OCI-LY1 (cell line): ENCODE measurements around the gene EHBP1L1.

Source experiments
- H2AFZ ChIP-seq: fragments of 200-600 bp; sonication (generic), shearing (Covaris generic); 2 replicates; pipeline ENCODE4 v1.6.0; 2014; ENCODE audit warnings: antibody characterized with exemption, mild to moderate bottlenecking, low read length
- H3F3A ChIP-seq: fragments of 200-600 bp; sonication (generic), shearing (Covaris generic); 2 replicates; pipeline ENCODE4 v1.6.0; 2014; ENCODE audit warnings: mild to moderate bottlenecking, antibody characterized with exemption, low read length, moderate library complexity; ENCODE audit not compliant: insufficient read depth
- H3K27ac ChIP-seq: fragments of 200-600 bp; sonication (generic); 2 replicates; pipeline ENCODE4 v1.5.1; 2014; ENCODE audit warnings: low read length, mixed run types, mild to moderate bottlenecking, low read depth; ENCODE audit not compliant: poor library complexity, severe bottlenecking
- H3K27me3 ChIP-seq: fragments of 200-600 bp; sonication (generic); 2 replicates; pipeline ENCODE4 v1.6.0; 2014; ENCODE audit warnings: antibody characterized with exemption, mild to moderate bottlenecking, low read length, moderate library complexity; ENCODE audit not compliant: insufficient read depth
- H3K36me3 ChIP-seq: fragments of 200-600 bp; sonication (generic); 2 replicates; pipeline ENCODE4 v1.6.1; 2014; ENCODE audit warnings: mild to moderate bottlenecking, antibody characterized with exemption, low read length, moderate library complexity, mixed read lengths; ENCODE audit not compliant: insufficient read depth
- H3K4me1 ChIP-seq: fragments of 200-600 bp; sonication (generic); 2 replicates; pipeline ENCODE4 v1.5.1; 2014; ENCODE audit warnings: mild to moderate bottlenecking, low read length, moderate library complexity; ENCODE audit not compliant: insufficient read depth, severe bottlenecking
- H3K4me2 ChIP-seq: fragments of 200-600 bp; sonication (generic), shearing (Covaris generic); 2 replicates; pipeline ENCODE4 v1.6.1; 2014; ENCODE audit warnings: low read length
- H3K4me3 ChIP-seq: fragments of 200-600 bp; sonication (generic); 2 replicates; pipeline ENCODE4 v1.5.1; 2014; ENCODE audit warnings: low read length, low read depth, mild to moderate bottlenecking, mixed read lengths; ENCODE audit not compliant: poor library complexity, severe bottlenecking
- H3K79me2 ChIP-seq: fragments of 200-600 bp; shearing (Covaris generic); 2 replicates; pipeline ENCODE4 v1.6.1; 2016; ENCODE audit warnings: mixed run types, low read length, mixed read lengths; ENCODE audit not compliant: insufficient read depth
- H3K9ac ChIP-seq: fragments of 200-600 bp; sonication (generic), shearing (Covaris generic); 2 replicates; pipeline ENCODE4 v1.6.1; 2014; ENCODE audit warnings: mild to moderate bottlenecking, low read length, mixed read lengths
- H3K9me2 ChIP-seq: fragments of 200-600 bp; sonication (generic), shearing (Covaris generic); 2 replicates; pipeline ENCODE4 v1.6.1; 2014; ENCODE audit warnings: low read depth, mild to moderate bottlenecking, low read length, mixed read lengths
- H3K9me3 ChIP-seq: fragments of 200-600 bp; shearing (Covaris generic); 2 replicates; pipeline ENCODE4 v1.6.1; 2014; ENCODE audit warnings: low read length, mixed read lengths
- H4K20me1 ChIP-seq: fragments of 200-600 bp; sonication (generic), shearing (Covaris generic); 2 replicates; pipeline ENCODE4 v1.6.0; 2016; ENCODE audit warnings: mild to moderate bottlenecking, low read length; ENCODE audit not compliant: insufficient read depth
- EZH2 ChIP-seq: fragments of 200-600 bp; sonication (generic), shearing (Covaris generic); IDR thresholded peaks from 2 replicates; pipeline ENCODE4 v1.8.0; 2017; ENCODE audit warnings: borderline replicate concordance, mixed run types, mild to moderate bottlenecking, antibody characterized with exemption, low read length, moderate library complexity, mixed read lengths
- TF ChIP-seq, protein P1 (sequence below): fragments of 200-600 bp; sonication (generic), shearing (Covaris generic); IDR thresholded peaks from 2 replicates; pipeline ENCODE4 v1.5.1; 2017; ENCODE audit warnings: mild to moderate bottlenecking, antibody characterized with exemption, low read length, moderate library complexity, mixed read lengths

The EHBP1L1 gene

DNA sequence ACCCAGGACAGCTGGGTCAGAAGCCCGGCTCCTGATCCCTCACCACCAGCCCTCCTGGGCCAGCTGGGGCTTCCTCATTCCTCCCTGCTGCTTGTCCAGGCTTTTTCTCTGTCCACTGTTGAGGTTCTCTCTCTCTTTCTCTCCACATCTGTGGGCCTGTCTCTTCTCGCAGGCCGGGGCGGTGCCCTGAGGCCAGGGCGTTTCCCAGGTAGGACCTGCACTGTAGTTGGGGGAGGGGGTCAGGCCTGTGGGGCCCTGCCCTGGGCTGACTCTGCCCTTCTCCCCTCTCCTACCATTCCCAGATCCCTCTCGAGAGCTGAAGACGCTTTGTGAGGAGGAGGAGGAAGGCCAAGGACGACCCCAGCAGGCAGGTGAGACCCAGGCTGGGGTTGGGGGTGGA is 4.9 kb downstream of the EHBP1L1 start:
- Histone ChIP-seq H3K27ac (no peak overlapping the region), H3K9me3 (no peaks in the 10 kb centered on the region), H3F3A (no peaks in the 10 kb centered on the region), H3K27me3 (peaks cover 5% of the 10 kb centered on the region), H3K79me2 (no peaks in the 10 kb centered on the region), H3K4me2 (no peak overlapping the region), H3K36me3 (no peaks in the 10 kb centered on the region), H3K4me3 (no peak overlapping the region), H3K9ac (no peak overlapping the region), H3K9me2 (no peaks in the 10 kb centered on the region), H2AFZ (no peak overlapping the region), H4K20me1 (no peaks in the 10 kb centered on the region), H3K4me1 (peaks cover 6% of the 10 kb centered on the region)
- TF ChIP-seq, protein P1, sequence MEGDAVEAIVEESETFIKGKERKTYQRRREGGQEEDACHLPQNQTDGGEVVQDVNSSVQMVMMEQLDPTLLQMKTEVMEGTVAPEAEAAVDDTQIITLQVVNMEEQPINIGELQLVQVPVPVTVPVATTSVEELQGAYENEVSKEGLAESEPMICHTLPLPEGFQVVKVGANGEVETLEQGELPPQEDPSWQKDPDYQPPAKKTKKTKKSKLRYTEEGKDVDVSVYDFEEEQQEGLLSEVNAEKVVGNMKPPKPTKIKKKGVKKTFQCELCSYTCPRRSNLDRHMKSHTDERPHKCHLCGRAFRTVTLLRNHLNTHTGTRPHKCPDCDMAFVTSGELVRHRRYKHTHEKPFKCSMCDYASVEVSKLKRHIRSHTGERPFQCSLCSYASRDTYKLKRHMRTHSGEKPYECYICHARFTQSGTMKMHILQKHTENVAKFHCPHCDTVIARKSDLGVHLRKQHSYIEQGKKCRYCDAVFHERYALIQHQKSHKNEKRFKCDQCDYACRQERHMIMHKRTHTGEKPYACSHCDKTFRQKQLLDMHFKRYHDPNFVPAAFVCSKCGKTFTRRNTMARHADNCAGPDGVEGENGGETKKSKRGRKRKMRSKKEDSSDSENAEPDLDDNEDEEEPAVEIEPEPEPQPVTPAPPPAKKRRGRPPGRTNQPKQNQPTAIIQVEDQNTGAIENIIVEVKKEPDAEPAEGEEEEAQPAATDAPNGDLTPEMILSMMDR, result no peak
- no peak for TF ChIP-seq EZH2

DNA sequence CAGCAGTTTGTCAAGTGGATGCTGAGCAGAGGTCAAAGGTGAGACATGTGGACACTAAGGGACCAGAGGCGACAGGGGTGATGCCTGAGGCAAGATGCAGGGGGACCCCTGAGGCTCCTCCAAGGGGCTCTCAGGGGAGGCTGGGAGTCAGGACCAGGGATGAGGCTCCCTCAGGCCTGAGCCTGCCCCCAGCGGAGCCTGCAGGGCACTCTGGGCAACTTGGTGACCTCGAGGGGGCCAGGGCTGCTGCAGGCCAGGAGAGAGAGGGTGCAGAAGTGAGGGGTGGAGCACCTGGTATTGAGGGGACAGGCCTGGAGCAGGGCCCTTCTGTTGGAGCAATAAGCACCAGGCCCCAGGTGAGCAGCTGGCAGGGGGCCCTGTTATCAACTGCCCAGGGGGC is 6.1 kb downstream of the EHBP1L1 start:
- H2AFZ ChIP-seq, result no peak overlapping the region
- no peaks in the 10 kb centered on the region for H3K9me3 ChIP-seq
- H3K27ac ChIP-seq, result no peak overlapping the region
- H3K9me2 ChIP-seq, result no peaks in the 10 kb centered on the region
- no peaks in the 10 kb centered on the region for H3K4me1 ChIP-seq
- no peak for TF ChIP-seq EZH2
- TF ChIP-seq, protein P1, result no peak
- H4K20me1 ChIP-seq, result no peaks in the 10 kb centered on the region
- H3K9ac ChIP-seq, result no peak overlapping the region
- H3K27me3 ChIP-seq, result peaks cover under 1% of the 10 kb centered on the region
- H3K4me3 ChIP-seq, result no peak overlapping the region
- H3F3A ChIP-seq, result no peaks in the 10 kb centered on the region
- no peaks in the 10 kb centered on the region for H3K36me3 ChIP-seq
- no peak overlapping the region for H3K4me2 ChIP-seq
- no peaks in the 10 kb centered on the region for H3K79me2 ChIP-seq

DNA sequence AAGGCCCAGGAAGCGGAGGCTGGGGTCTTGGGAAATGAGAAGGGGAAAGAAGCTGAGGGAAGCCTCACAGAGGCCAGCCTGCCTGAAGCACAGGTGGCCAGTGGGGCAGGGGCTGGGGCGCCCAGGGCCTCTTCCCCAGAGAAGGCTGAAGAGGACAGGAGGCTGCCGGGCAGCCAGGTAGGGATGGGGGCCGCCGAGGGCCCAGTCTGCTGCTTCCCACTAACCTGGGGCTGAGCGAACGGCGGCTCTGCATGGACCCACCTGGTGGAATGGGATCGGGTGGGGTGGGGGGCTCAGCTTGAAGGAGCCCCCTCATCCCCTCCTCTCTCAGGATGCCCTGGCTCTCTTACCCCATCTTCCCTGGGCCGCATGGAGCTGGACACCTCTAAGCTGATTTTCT is 7.7 kb downstream of the EHBP1L1 start:
- no peaks in the 10 kb centered on the region for H3K79me2 ChIP-seq
- H4K20me1 ChIP-seq, result no peaks in the 10 kb centered on the region
- H2AFZ ChIP-seq, result no peak overlapping the region
- H3K4me3 ChIP-seq, result no peak overlapping the region
- H3K27me3 ChIP-seq, result no peaks in the 10 kb centered on the region; the same call in none of the 2 replicates
- H3F3A ChIP-seq, result no peaks in the 10 kb centered on the region
- H3K9me2 ChIP-seq, result no peaks in the 10 kb centered on the region
- peaks cover 12% of the 10 kb centered on the region for H3K4me1 ChIP-seq
- H3K9me3 ChIP-seq, result no peaks in the 10 kb centered on the region
- TF ChIP-seq EZH2, result no peak
- TF ChIP-seq, protein P1, result no peak
- no peak overlapping the region for H3K27ac ChIP-seq
- H3K36me3 ChIP-seq, result no peaks in the 10 kb centered on the region
- no peak overlapping the region for H3K4me2 ChIP-seq
- no peak overlapping the region for H3K9ac ChIP-seq
